RCC 7860 (cell line): ENCODE measurements around the gene CX3CR1.
"Not testable (repeated sequence)": the region's sequence is repeated elsewhere in the genome, so short reads cannot be mapped to it uniquely, and the experiment has no call there.

Source experiments
- DNase-seq: peaks from one replicate; pipeline ENCODE4 v3.0.0-alpha.2; 2015; ENCODE audit warnings: low spot score
- FAIRE-seq: peaks from 2 replicates; lab custom pipeline; 2012; peaks lifted over from hg19 to GRCh38; lab: Jason Lieb, UNC

Gene CX3CR1

GRCh38 chr3:39268549-39268900, 11.3 kb downstream of the CX3CR1 start:
- no peak for FAIRE-seq
- no peak for DNase-seq

GRCh38 chr3:39267631-39268548, 11.9 kb downstream of the CX3CR1 start:
- no peak for FAIRE-seq
- no peak for DNase-seq

- no peak for DNase-seq
- FAIRE-seq = no peak
These were observed 15.8 kb downstream of the CX3CR1 start for GRCh38 chr3:39264053-39264452.

GRCh38 chr3:39263576-39263975, 16.3 kb downstream of the CX3CR1 start:
- DNase-seq (no peak), FAIRE-seq (no peak)

GRCh38 chr3:39262846-39263245, 17.0 kb downstream of the CX3CR1 start:
- FAIRE-seq (no peak), DNase-seq (no peak)

GRCh38 chr3:39261726-39262125, 18.1 kb downstream of the CX3CR1 start:
- DNase-seq = no peak
- FAIRE-seq = no peak

- FAIRE-seq = peak; percentile 20
- DNase-seq = peak; percentile 65
These were observed 18.9 kb downstream of the CX3CR1 start for GRCh38 chr3:39260957-39261356.

- no peak for FAIRE-seq
- no peak for DNase-seq
These were observed 19.5 kb downstream of the CX3CR1 start for GRCh38 chr3:39260318-39260717.

GRCh38 chr3:39255503-39256325, 24.1 kb downstream of the CX3CR1 start:
- FAIRE-seq (no peak), DNase-seq (no peak)

- DNase-seq = no peak
- no peak for FAIRE-seq
These were observed 24.9 kb downstream of the CX3CR1 start for GRCh38 chr3:39254806-39255449.

- FAIRE-seq (no peak), DNase-seq (no peak)
These were observed 28.3 kb downstream of the CX3CR1 start for GRCh38 chr3:39251576-39251975.

GRCh38 chr3:39250116-39250747, 29.6 kb downstream of the CX3CR1 start:
- FAIRE-seq (no peak), DNase-seq (no peak)

- FAIRE-seq (no peak), DNase-seq (no peak)
These were observed 30.3 kb downstream of the CX3CR1 start for GRCh38 chr3:39249453-39250115.

- no peak for FAIRE-seq
These were observed 38.3 kb downstream of the CX3CR1 start for GRCh38 chr3:39241561-39241960.

GRCh38 chr3:39237027-39237426, 42.8 kb downstream of the CX3CR1 start:
- DNase-seq (no peak), FAIRE-seq (no peak)

More at GRCh38 chr3:39241561-39241960, 38.3 kb downstream of the CX3CR1 start:
- DNase-seq = no peak

GRCh38 chr3:39234651-39235050, 45.2 kb downstream of the CX3CR1 start:
- FAIRE-seq (no peak), DNase-seq (no peak)

- FAIRE-seq (no peak), DNase-seq (no peak)
These were observed 47.0 kb downstream of the CX3CR1 start for GRCh38 chr3:39232859-39233258.

GRCh38 chr3:39230453-39230852, 49.4 kb downstream of the CX3CR1 start:
- no peak for DNase-seq
- FAIRE-seq = no peak

GRCh38 chr3:39228496-39228895, 51.3 kb downstream of the CX3CR1 start:
- no peak for FAIRE-seq
- DNase-seq = no peak

GRCh38 chr3:39227596-39227995, 52.2 kb downstream of the CX3CR1 start:
- DNase-seq, FAIRE-seq: not testable (repeated sequence)
